ENCODE results near the gene DMGDH.

The DMGDH gene

DNA sequence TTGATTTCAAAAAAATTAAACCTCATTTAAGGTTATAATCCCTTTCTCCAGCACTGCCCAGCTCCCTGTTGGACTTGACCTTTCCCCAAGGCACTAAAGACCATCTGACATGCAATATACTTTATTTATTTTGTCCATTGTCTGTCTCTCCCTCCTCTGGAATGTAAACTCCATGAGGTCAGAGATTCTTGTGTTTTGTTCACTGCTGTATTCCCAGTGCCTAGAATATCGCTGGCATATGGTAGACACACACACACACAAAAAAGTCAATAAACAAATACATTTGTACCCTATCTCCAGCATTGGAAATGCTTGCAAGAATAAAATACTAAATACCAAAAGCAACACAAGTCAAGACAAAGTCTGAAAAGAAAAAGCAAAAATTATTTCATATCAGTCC, 67.1 kb downstream of the DMGDH start:
- H3K27ac ChIP-seq = no peak overlapping the region
- no peak for TF ChIP-seq ZFX (IDR thresholded peaks at IDR 0.05; ENCODE audit: borderline replicate concordance)
- TF ChIP-seq, protein P1, sequence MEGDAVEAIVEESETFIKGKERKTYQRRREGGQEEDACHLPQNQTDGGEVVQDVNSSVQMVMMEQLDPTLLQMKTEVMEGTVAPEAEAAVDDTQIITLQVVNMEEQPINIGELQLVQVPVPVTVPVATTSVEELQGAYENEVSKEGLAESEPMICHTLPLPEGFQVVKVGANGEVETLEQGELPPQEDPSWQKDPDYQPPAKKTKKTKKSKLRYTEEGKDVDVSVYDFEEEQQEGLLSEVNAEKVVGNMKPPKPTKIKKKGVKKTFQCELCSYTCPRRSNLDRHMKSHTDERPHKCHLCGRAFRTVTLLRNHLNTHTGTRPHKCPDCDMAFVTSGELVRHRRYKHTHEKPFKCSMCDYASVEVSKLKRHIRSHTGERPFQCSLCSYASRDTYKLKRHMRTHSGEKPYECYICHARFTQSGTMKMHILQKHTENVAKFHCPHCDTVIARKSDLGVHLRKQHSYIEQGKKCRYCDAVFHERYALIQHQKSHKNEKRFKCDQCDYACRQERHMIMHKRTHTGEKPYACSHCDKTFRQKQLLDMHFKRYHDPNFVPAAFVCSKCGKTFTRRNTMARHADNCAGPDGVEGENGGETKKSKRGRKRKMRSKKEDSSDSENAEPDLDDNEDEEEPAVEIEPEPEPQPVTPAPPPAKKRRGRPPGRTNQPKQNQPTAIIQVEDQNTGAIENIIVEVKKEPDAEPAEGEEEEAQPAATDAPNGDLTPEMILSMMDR (IDR thresholded peaks at IDR 0.05) = no peak

DNA sequence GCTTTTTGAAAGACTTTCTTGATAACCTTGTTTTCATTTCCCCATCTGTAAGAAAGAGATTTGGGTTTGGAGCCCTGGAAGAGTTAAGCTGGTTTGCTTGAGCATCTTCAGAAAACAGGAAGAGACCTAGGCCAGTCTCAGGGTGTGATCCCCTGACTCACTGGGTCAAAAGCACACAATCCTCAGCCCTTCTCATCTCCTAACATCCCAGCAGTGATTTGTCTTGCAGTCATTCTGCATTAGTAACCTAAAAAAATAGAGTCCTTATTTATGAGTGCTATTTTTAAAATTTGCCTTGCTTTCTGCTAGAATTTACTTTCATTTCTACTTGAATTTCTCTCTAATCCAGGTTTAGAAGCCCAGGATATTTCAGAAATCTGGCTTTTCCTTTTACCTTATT, 68.0 kb downstream of the DMGDH start:
- no peak overlapping the region for H3K27ac ChIP-seq
- no peak for TF ChIP-seq ZFX (IDR thresholded peaks at IDR 0.05; ENCODE audit: borderline replicate concordance)
- TF ChIP-seq, protein P1 (IDR thresholded peaks at IDR 0.05) = no peak

DNA sequence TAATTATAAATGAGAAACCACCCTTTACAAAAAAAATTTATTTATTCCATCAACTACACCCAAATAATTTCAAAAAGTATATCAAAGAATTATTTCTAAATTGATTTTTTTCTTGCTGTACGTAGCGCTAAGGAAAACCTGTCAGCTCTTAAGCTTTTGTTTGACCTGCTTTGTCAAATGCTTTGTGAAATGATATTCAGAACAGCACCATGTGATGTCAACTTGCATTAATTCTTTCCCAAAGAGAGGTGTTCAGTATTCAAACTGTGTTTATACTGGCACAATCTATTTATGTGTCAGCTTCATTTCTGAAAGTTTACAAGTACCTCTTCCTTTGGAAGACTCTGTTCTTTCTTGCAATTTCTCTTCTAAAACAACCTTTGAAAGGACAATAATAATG, 72.4 kb downstream of the DMGDH start:
- no peak overlapping the region for H3K27ac ChIP-seq
- no peak for TF ChIP-seq ZFX (IDR thresholded peaks at IDR 0.05; ENCODE audit: borderline replicate concordance)
- TF ChIP-seq, protein P1 (IDR thresholded peaks at IDR 0.05) = no peak

DNA sequence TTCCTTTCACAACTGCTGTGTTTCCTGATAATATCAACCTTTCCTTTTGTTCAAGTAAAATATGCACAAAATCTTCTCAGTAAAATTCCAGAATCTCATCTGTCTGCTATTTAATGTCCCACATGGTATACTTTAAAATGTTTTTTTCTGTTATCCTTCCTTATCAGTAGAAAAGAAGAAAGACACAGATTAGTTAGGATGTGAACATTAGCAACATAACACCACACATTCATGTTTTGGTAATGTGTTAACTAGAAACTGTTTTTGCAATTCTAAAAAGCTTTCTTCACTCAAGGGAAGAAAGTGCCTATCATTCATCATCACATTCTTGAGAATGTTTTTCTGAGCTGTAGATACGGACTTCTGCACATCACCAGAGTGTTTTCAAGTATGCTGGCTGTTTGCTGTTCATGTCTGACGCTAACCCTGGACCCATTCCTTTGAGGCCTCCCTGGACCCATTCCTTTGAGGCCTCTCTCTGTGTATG, 73.9 kb downstream of the DMGDH start:
- TF ChIP-seq, protein P1 (IDR thresholded peaks at IDR 0.05) = no peak
- TF ChIP-seq ZFX (IDR thresholded peaks at IDR 0.05; ENCODE audit: borderline replicate concordance) = no peak
- H3K27ac ChIP-seq = no peak overlapping the region

DNA sequence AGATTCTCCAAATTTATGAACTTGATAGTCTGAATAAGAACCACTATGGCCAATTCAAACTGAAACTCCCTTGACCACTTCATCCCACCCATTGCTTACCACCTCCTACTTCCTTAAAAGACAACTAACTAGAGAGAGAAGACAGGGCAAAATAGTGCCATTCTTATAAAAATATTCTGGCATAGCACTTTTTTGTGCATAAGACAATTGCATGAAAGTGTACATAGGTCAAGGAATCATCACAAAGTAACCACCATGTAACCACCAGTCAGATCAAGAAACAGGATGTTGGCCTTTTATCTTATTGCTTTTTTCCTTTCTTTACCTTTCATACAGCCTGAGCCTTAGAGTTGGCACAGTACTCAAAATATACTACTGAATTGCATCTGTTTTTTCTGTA, 76.3 kb downstream of the DMGDH start:
- no peak overlapping the region for H3K27ac ChIP-seq
- no peak for TF ChIP-seq ZFX (IDR thresholded peaks at IDR 0.05; ENCODE audit: borderline replicate concordance)
- TF ChIP-seq, protein P1 (IDR thresholded peaks at IDR 0.05) = no peak

DNA sequence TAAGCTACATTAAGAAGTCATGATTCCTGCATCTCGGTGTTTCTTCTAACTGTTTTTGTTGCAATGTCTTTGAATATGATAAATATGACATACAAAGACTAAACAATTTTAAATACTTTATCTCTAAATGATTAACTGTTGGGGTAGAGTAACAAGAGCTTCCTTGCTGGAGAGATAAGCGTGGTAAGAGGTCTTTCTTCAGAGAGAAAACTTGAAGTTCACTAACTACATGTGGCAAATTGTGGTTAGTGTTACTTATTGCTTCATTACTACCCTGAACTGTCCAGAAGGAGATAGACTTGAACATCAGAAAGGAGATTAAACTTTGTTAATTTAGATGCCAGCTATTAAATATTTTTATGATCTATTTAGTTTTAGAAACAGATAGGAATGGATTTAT, 77.3 kb downstream of the DMGDH start:
- no peak overlapping the region for H3K27ac ChIP-seq
- TF ChIP-seq ZFX (IDR thresholded peaks at IDR 0.05; ENCODE audit: borderline replicate concordance) = no peak
- TF ChIP-seq, protein P1 (IDR thresholded peaks at IDR 0.05) = no peak

DNA sequence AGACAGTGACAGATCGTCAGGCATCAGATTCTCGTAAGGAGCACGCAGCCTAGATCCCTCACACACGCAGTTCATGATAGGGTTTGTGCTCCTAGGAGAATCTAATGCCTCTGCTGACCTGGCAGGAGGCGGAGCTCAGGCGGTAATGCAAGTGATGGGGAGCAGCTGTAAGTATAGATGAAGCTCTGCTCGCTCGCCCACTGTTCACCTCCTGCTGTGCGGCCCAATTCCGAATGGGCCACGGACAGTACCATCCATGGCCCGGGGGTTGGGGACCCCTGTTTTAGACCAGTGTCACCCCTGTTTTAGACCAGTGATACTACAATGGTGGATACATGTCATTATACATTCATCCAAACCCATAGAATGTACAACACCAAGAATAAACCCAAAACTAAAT, 80.4 kb downstream of the DMGDH start:
- H3K27ac ChIP-seq = no peak overlapping the region
- no peak for TF ChIP-seq ZFX (IDR thresholded peaks at IDR 0.05; ENCODE audit: borderline replicate concordance)
- TF ChIP-seq, protein P1 (IDR thresholded peaks at IDR 0.05) = no peak
